OCI-LY7 (cell line): ENCODE results near the gene CPEB1. TPM values are rescaled to one million over a fixed set of nuclear protein-coding genes. Genes with fewer than 3 reads are reported as not detected.

Experiments used
- BruUV-seq: library from RNA; stranded (reverse); fragments of 400-500 nt; replicated peaks from 2 replicates; lab custom pipeline; 2021; lab: Mats Ljungman, UMichigan
- CTCF ChIA-PET: fragments of 300-600 bp; sonication (Branson Sonifier 250); formaldehyde crosslinking; loops from one replicate; lab custom pipeline; 2022; ENCODE audit warnings: antibody characterized with exemption; ENCODE audit not compliant: unreplicated experiment; lab: Charles Lee
- POLR2A ChIA-PET: fragments of 300-600 bp; sonication (Branson Sonifier 250); formaldehyde crosslinking; loops from one replicate; lab custom pipeline; 2022; ENCODE audit warnings: antibody characterized with exemption; lab: Charles Lee
- DNase-seq: peaks from one replicate; pipeline ENCODE4 v3.0.0-alpha.2; 2015; ENCODE audit warnings: low spot score
- H2AFZ ChIP-seq: fragments of 200-600 bp; sonication (generic), shearing (Covaris generic); 2 replicates; pipeline ENCODE4 v1.6.1; 2014; ENCODE audit warnings: mild to moderate bottlenecking, antibody characterized with exemption, low read length, moderate library complexity
- H3K27ac ChIP-seq: fragments of 200-600 bp; sonication (generic); 2 replicates; pipeline ENCODE4 v1.5.1; 2014; ENCODE audit warnings: mixed run types, low read depth, mild to moderate bottlenecking, moderate library complexity, low read length, inconsistent platforms; ENCODE audit not compliant: poor library complexity, severe bottlenecking
- H3K36me3 ChIP-seq: fragments of 200-600 bp; sonication (generic); 2 replicates; pipeline ENCODE4 v1.6.1; 2014; ENCODE audit warnings: mild to moderate bottlenecking, antibody characterized with exemption, low read length, moderate library complexity, mixed read lengths; ENCODE audit not compliant: insufficient read depth
- H3K4me1 ChIP-seq: fragments of 200-600 bp; sonication (generic); 2 replicates; pipeline ENCODE4 v1.5.1; 2014; ENCODE audit warnings: mild to moderate bottlenecking, low read length; ENCODE audit not compliant: insufficient read depth, poor library complexity, severe bottlenecking
- H3K4me2 ChIP-seq: fragments of 200-600 bp; sonication (generic); 2 replicates; pipeline ENCODE4 v1.6.1; 2014; ENCODE audit warnings: mild to moderate bottlenecking, low read length
- H3K4me3 ChIP-seq: fragments of 200-600 bp; sonication (generic); 2 replicates; pipeline ENCODE4 v1.5.1; 2014; ENCODE audit warnings: mild to moderate bottlenecking, low read depth, low read length; ENCODE audit not compliant: poor library complexity, severe bottlenecking
- H3K79me2 ChIP-seq: fragments of 200-600 bp; sonication (generic); 2 replicates; pipeline ENCODE4 v1.6.1; 2016; ENCODE audit warnings: low read depth, mild to moderate bottlenecking, low read length, moderate library complexity, mixed read lengths; ENCODE audit not compliant: insufficient read depth
- H3K9me2 ChIP-seq: fragments of 200-600 bp; sonication (generic); 2 replicates; pipeline ENCODE4 v1.6.1; 2016; ENCODE audit warnings: mild to moderate bottlenecking, low read length, mixed read lengths; ENCODE audit not compliant: insufficient read depth
- H3K9me3 ChIP-seq: fragments of 200-600 bp; sonication (generic); 2 replicates; pipeline ENCODE4 v1.6.1; 2014; ENCODE audit warnings: mild to moderate bottlenecking, mixed run types, low read length, mixed read lengths
- H4K20me1 ChIP-seq: fragments of 200-600 bp; sonication (generic); 2 replicates; pipeline ENCODE4 v1.6.1; 2014; ENCODE audit warnings: mild to moderate bottlenecking, antibody characterized with exemption, low read length, moderate library complexity, mixed read lengths; ENCODE audit not compliant: insufficient read depth
- CTCF ChIP-seq: fragments of 200-600 bp; sonication (generic); conservative IDR thresholded peaks from 2 replicates; pipeline ENCODE4 v1.5.1; 2014; ENCODE audit warnings: mild to moderate bottlenecking, antibody characterized with exemption, low read length, moderate library complexity, mixed read lengths
- EZH2phosphoT487 ChIP-seq: fragments of 200-600 bp; sonication (generic); IDR thresholded peaks from 2 replicates; pipeline ENCODE4 v1.6.1; 2018; ENCODE audit warnings: low read depth, borderline replicate concordance, mild to moderate bottlenecking, mixed run types, antibody characterized with exemption, low read length, moderate library complexity, mixed read lengths
- intact Hi-C: fragments of 100-400 bp; cut with micrococcal nuclease; formaldehyde crosslinking; loops from one replicate; pipeline ENCODE4 v1.10.0; 2022; ENCODE audit not compliant: unreplicated experiment
- total RNA-seq, 2 experiments: library from RNA; depleted of rRNA in 1 of 2; stranded (reverse); fragments of >200 nt in 1 of 2; shearing (Covaris generic) in 1 of 2; gene quantifications; 2 replicates each; pipeline ENCODE4 v1.2.3, GENCODE V29; 2014 to 2022

CPEB1 gene
- total RNA-seq, 2 experiments from 2014 or later: not detected

GRCh38 chr15:82642656-82643055 is 4.5 kb downstream of the CPEB1 start:
- H3K27ac ChIP-seq: no peak overlapping the region

GRCh38 chr15:82641129-82641798 is 5.9 kb downstream of the CPEB1 start:
- ChIA-PET CTCF (no interaction called here), POLR2A (no interaction called here)
- Histone ChIP-seq H3K79me2 (no peaks in the 10 kb centered on the region), H4K20me1 (no peaks in the 10 kb centered on the region), H3K4me2 (no peak overlapping the region), H3K9me3 (no peaks in the 10 kb centered on the region), H3K4me3 (no peak overlapping the region), H3K36me3 (no peaks in the 10 kb centered on the region), H3K27ac (no peak overlapping the region), H3K4me1 (no peaks in the 10 kb centered on the region), H2AFZ (no peak overlapping the region), H3K9me2 (no peaks in the 10 kb centered on the region)
- no peak for DNase-seq
- TF ChIP-seq CTCF: no peak
- no peak for TF ChIP-seq EZH2phosphoT487
- BruUV-seq: no TSS peak
- intact Hi-C loops: no loop called here

More at GRCh38 chr15:82642656-82643055, 4.5 kb downstream of the CPEB1 start:
- POLR2A ChIA-PET: interaction anchor here (1.4 kb wide), 1 partner anchor 12 kb away, joined by 4 read pairs; no protein-coding TSS in a partner anchor
- Histone ChIP-seq H3K4me1 (no peaks in the 10 kb centered on the region), H3K4me3 (no peak overlapping the region), H3K36me3 (no peaks in the 10 kb centered on the region), H3K9me2 (no peaks in the 10 kb centered on the region), H3K79me2 (no peaks in the 10 kb centered on the region), H2AFZ (no peak overlapping the region), H4K20me1 (no peaks in the 10 kb centered on the region), H3K9me3 (no peaks in the 10 kb centered on the region), H3K4me2 (no peak overlapping the region)
- no peak for DNase-seq
- BruUV-seq: no TSS peak
- intact Hi-C loops: no loop called here
- TF ChIP-seq EZH2phosphoT487 (no peak), CTCF (no peak)
- CTCF ChIA-PET: no interaction called here

- H3K79me2 ChIP-seq: no peaks in the 10 kb centered on the region
- no peak overlapping the region for H3K4me2 ChIP-seq
- no TSS peak for BruUV-seq
- H2AFZ ChIP-seq: no peak overlapping the region
- no peaks in the 10 kb centered on the region for H3K9me3 ChIP-seq
- H4K20me1 ChIP-seq: no peaks in the 10 kb centered on the region
- H3K36me3 ChIP-seq: no peaks in the 10 kb centered on the region
- no peak overlapping the region for H3K4me3 ChIP-seq
- H3K4me1 ChIP-seq: no peaks in the 10 kb centered on the region
- POLR2A ChIA-PET: no interaction called here
- DNase-seq: no peak
- CTCF ChIA-PET: no interaction called here
- H3K27ac ChIP-seq: no peak overlapping the region
- intact Hi-C loops: no loop called here
- TF ChIP-seq EZH2phosphoT487 (no peak), CTCF (no peak)
- H3K9me2 ChIP-seq: no peaks in the 10 kb centered on the region
Observed at GRCh38 chr15:82640672-82641071, 6.5 kb downstream of the CPEB1 start.
